ENCODE measurements around the gene RAB3A.

RAB3A gene

DNA sequence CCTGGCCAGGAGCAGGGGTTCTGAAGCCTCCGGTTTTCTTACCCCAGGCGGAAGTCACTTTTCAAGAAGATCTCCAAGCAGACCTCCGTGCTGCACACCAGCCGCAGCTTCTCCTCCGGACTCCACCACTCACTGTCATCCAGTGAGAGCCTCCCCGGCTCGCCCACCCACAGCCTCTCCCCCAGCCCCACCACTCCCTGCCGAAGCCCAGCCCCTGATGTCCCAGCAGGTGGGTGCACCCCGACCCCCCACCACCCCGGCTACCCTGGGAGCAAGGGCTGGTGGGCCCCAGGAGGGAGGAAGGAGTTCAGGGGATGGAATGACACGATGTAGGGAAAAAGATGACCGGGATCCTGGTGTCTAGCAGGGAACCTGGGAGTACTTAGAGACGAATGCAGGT lies 56.4 kb downstream of the RAB3A start:
- DNase-seq = no peak
